Endometrial microvascular endothelial cells (primary cell): ENCODE measurements around the gene FAM98C. TPM values are rescaled to one million over a fixed set of nuclear protein-coding genes. Genes with fewer than 3 reads are reported as not detected.
"Not testable (repeated sequence)": the region's sequence is repeated elsewhere in the genome, so short reads cannot be mapped to it uniquely, and the experiment has no call there.

Experiments used
- in situ Hi-C: cut with HindIII; loops from 2 replicates; pipeline ENCODE4 v1.10.0; 2017; ENCODE audit warnings: low sequenced_read_pairs, low pct_unique_long_range_greater_than_20kb; ENCODE audit errors: inconsistent ontology term
- total RNA-seq: library from RNA; depleted of rRNA; stranded (reverse); fragments of >200 nt; gene quantifications from one replicate; pipeline ENCODE4 v1.2.3, GENCODE V29; 2015; ENCODE audit errors: inconsistent ontology term

The FAM98C gene
- total RNA-seq, 1 donor from 2014 or later, result 12.9 TPM

- in situ Hi-C loops, result no loop called here
Observed at GRCh38 chr19:38417544-38418506, 14.9 kb downstream of the FAM98C start.

- in situ Hi-C loops, result no loop called here
Observed at GRCh38 chr19:38420935-38421334, 18.0 kb downstream of the FAM98C start.

- in situ Hi-C loops, result no loop called here
Observed at GRCh38 chr19:38421856-38422255, 19.0 kb downstream of the FAM98C start.

GRCh38 chr19:38422438-38422837, 19.5 kb downstream of the FAM98C start:
- in situ Hi-C loops, result no loop called here

DNA sequence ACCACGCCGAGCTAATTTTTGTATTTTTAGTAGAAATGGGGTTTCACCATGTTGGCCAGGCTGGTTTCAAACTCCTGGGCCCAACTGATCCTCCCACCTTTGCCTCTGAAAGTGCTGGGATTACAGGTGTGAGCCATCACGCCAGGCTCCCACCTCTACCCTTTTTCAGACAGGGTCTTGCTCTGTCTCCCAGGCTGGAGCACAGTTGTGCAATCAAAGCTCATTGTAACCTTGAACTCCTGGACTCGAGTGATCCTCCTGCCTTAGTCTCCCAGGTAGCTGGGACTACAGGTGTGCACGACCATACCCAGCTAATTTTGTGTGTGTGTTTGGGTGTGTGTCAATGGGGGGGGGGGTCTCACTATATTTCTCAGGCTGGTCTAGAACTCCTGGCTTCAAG, 21.4 kb downstream of the FAM98C start:
- in situ Hi-C loops, result no loop called here

GRCh38 chr19:38425222-38425809, 22.4 kb downstream of the FAM98C start:
- in situ Hi-C loops, result no loop called here

DNA sequence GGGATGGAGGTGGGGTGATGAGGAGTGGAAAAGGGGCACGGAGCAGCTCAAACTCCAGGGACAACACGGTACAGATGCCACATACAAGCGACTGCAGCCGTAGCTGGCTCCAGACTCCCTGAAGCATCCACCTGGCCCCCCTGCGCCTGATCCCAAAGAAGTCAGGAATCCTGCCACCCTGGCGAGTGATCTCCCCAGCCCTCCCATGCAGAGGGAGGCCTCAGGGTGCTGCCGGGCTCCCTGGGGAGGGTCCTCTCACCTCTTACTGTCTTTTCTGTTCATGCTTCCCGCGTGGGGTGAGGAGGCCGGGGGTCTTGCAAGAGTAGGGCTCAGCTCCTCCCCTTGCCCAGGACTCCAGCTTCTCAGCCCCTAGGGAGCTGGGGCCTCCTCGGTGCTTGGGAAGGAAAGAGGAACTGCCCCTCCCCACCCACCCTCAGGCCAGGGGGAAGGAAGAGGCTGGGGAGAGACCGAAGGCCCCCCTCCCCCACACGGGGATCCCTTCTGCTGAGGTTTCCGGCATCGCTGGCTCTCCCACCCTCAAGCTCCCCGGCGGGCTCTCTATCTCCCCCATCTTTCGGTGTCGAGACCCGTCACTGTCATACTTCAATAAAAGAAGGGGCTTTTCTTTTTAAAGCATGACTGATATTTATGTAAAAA, 23.0 kb downstream of the FAM98C start, which contains the start of gene RASGRP4:
TSS of gene RASGRP4 (minus strand) at position 410 of the 657 bp plus-strand sequence. CDS start at position 282, 128 bp downstream.
- in situ Hi-C loops, result no loop called here

- in situ Hi-C loops, result not testable (repeated sequence)
Observed at GRCh38 chr19:38427035-38427677, 24.3 kb downstream of the FAM98C start.

- in situ Hi-C loops, result no loop called here
Observed at GRCh38 chr19:38429055-38429810, 26.3 kb downstream of the FAM98C start.

DNA sequence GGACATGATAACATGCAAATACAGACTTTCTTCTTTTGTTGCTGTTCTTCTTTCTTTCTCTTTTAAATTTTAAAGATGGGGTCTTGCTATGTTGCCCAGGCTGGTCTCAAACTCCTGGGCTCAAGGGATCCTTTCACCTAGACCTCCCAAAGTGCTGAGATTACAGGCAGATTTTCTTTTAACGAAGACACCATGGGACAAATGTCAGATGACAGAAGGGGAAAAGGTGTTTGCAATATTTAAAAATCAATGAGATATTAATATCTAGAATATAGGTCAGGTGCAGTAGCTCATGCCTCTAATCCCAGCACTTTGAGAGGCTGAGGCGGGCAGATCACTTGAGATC, 26.9 kb downstream of the FAM98C start:
- in situ Hi-C loops, result no loop called here

GRCh38 chr19:38430931-38431330, 28.0 kb downstream of the FAM98C start:
- in situ Hi-C loops, result no loop called here

GRCh38 chr19:38433268-38433733, 30.4 kb downstream of the FAM98C start, which contains the start of gene RYR1:
Gene RYR1 (plus strand): TSS chr19:38433691. CDS start chr19:38433830, 139 bp downstream.
- in situ Hi-C loops, result no loop called here

- in situ Hi-C loops, result no loop called here
Observed at GRCh38 chr19:38434549-38435051, 31.7 kb downstream of the FAM98C start.

DNA sequence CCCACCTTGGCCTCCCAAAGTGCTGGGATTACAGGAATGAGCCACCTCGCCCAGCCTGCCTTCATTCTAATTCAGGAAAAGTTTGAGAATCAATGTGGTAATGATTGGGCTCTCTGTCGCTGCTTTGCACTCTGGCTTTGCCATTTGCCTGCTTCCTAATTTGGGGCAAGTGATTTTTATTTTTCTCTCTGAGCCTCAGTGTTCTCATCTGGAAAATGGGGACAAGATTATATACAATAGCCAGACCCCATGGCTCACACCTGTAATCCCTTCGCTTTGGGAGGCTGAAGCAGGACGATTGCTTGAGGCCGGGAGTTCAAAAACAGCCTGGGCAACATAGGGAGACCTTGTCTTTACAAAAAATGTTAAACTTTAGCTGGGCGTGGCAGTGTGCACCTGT, 34.4 kb downstream of the FAM98C start:
- in situ Hi-C loops, result no loop called here

- in situ Hi-C loops, result no loop called here
Observed at GRCh38 chr19:38437917-38438316, 35.0 kb downstream of the FAM98C start.

DNA sequence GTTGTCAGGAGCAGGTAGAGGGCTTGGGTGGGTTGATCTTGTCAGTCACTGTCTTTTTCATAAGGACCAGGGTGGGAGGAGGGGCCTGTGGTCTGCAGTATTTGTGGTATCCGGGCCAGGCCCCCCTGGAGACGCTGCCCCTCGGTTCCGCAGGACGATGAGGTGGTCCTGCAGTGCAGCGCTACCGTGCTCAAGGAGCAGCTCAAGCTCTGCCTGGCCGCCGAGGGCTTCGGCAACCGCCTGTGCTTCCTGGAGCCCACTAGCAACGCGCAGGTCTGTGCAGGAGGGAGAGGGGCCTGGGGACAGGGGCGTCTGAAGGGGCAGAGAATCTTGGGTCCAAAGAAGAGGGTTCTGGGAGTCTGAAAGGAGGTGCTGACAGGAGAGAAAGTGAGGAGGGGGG, 37.7 kb downstream of the FAM98C start:
- in situ Hi-C loops, result no loop called here

GRCh38 chr19:38441657-38442348, 38.9 kb downstream of the FAM98C start:
- in situ Hi-C loops, result no loop called here

DNA sequence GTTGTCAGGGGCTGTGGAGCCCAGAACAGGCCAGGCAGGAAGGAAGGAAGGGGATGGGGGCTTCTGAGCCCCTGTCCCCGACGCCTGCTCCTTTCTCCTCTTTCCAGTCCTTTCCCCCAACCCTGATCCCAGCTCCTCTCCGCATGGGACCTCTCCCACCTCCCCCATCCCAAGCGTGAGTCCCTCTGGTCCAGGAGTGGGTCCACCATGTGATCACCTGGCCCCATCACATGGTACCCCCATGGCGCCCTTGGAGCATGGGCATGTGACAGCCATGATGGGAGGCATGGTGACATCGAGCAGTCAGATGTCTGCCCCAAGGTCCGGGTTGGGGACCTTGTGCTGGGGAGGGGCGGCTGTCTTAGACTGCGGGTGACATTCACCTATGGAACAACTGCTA, 39.8 kb downstream of the FAM98C start:
- in situ Hi-C loops, result no loop called here
